ENCODE measurements around the gene AUH.

AUH gene

DNA sequence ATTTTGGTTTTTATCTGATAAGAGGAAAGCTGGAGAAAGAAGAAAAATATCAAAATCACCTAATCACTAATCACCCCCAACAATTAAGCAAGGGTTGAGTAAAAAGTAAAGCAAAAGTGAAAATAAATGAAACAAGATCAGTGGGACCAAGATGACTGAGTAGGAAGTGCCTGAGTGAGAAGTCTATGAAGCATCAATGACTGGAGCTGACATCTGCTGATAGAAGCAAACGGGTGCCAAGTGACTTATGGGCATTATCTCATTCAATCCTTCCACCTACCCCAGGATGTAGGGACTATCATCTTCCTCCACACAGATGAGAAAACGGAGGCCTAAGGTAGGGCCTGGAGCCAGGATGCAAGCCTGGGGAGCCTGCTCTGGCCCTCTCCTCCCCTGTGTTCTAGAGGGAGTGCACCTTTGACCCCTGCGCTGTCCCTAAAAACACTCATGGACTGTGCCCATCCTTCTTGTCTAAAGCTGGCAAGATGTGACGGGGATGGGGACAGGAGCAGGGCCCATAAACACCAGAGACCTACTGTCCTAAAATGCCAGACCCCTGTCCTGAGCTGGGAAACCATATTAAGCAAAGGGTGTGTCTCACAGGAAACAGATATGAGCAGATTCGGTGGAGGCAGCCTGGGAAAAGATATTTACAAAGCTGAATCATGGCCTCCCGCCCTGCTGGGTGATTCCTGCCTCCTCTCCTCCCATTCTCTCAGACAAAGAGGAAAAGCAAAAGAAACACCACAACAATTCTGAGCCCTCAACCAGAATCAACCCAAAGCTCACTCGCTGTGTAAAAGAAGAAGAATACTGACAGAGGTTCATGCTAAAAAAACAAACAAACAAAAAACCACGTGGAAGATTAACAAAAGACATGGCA, 116.0 kb downstream of the AUH start:
- H4K20me1 ChIP-seq (ENCODE audit: insufficient read depth): no peaks in the 10 kb centered on the region
- TF ChIP-seq, protein P1, sequence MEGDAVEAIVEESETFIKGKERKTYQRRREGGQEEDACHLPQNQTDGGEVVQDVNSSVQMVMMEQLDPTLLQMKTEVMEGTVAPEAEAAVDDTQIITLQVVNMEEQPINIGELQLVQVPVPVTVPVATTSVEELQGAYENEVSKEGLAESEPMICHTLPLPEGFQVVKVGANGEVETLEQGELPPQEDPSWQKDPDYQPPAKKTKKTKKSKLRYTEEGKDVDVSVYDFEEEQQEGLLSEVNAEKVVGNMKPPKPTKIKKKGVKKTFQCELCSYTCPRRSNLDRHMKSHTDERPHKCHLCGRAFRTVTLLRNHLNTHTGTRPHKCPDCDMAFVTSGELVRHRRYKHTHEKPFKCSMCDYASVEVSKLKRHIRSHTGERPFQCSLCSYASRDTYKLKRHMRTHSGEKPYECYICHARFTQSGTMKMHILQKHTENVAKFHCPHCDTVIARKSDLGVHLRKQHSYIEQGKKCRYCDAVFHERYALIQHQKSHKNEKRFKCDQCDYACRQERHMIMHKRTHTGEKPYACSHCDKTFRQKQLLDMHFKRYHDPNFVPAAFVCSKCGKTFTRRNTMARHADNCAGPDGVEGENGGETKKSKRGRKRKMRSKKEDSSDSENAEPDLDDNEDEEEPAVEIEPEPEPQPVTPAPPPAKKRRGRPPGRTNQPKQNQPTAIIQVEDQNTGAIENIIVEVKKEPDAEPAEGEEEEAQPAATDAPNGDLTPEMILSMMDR (conservative IDR thresholded peaks at IDR 0.05; ENCODE audit: low read depth, low read length): no peak
- H3K4me1 ChIP-seq (ENCODE audit: low read depth, poor library complexity, severe bottlenecking): no peaks in the 10 kb centered on the region
- no peak overlapping the region for H3K9ac ChIP-seq
- H3K27me3 ChIP-seq (ENCODE audit: insufficient read depth, low read depth): no peaks in the 10 kb centered on the region
- H3K4me3 ChIP-seq (IDR thresholded peaks at IDR 0.05; ENCODE audit: insufficient read depth, low read depth, low read length): no peak overlapping the region
- H3K79me2 ChIP-seq (ENCODE audit: insufficient read depth, low read depth): no peaks in the 10 kb centered on the region
- no peaks in the 10 kb centered on the region for H3K36me3 ChIP-seq (ENCODE audit: insufficient read depth)
- no peak overlapping the region for H3K4me2 ChIP-seq
- no peak overlapping the region for H2AFZ ChIP-seq (ENCODE audit: low read depth)
- H3K27ac ChIP-seq: no peak overlapping the region

DNA sequence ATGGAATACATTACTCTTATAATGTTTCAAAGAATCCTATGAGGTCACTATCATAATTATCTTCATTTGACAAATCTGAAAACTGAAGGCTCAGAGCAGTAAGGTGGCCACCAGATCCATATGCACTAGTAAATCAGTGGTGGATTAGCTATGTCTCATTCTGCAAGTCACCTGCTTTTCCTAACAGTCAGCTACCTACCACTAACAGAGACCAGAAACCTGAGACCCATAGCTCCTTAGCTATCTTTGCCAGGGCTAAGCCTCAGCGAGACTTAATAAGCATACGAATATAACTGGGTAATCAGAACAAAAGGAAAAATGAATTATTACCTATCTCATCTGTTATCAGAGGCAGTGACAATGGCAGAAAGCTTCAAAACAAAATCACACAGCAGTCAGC, 118.7 kb downstream of the AUH start:
- no peak overlapping the region for H2AFZ ChIP-seq (ENCODE audit: low read depth)
- H3K27me3 ChIP-seq (ENCODE audit: insufficient read depth, low read depth): no peaks in the 10 kb centered on the region
- no peak overlapping the region for H3K27ac ChIP-seq
- H3K4me2 ChIP-seq: no peak overlapping the region
- no peak overlapping the region for H3K4me3 ChIP-seq (IDR thresholded peaks at IDR 0.05; ENCODE audit: insufficient read depth, low read depth, low read length)
- no peaks in the 10 kb centered on the region for H3K4me1 ChIP-seq (ENCODE audit: low read depth, poor library complexity, severe bottlenecking)
- no peak overlapping the region for H3K9ac ChIP-seq
- TF ChIP-seq, protein P1 (conservative IDR thresholded peaks at IDR 0.05; ENCODE audit: low read depth, low read length): no peak
- H4K20me1 ChIP-seq (ENCODE audit: insufficient read depth): no peaks in the 10 kb centered on the region
- no peaks in the 10 kb centered on the region for H3K36me3 ChIP-seq (ENCODE audit: insufficient read depth)
- no peaks in the 10 kb centered on the region for H3K79me2 ChIP-seq (ENCODE audit: insufficient read depth, low read depth)

GRCh38 chr9:91241909-91242308, 119.8 kb downstream of the AUH start:
- no peaks in the 10 kb centered on the region for H3K36me3 ChIP-seq (ENCODE audit: insufficient read depth)
- H3K9ac ChIP-seq: no peak overlapping the region
- no peak overlapping the region for H3K27ac ChIP-seq
- no peak overlapping the region for H3K4me3 ChIP-seq (IDR thresholded peaks at IDR 0.05; ENCODE audit: insufficient read depth, low read depth, low read length)
- TF ChIP-seq, protein P1 (conservative IDR thresholded peaks at IDR 0.05; ENCODE audit: low read depth, low read length): no peak
- H4K20me1 ChIP-seq (ENCODE audit: insufficient read depth): no peaks in the 10 kb centered on the region
- no peaks in the 10 kb centered on the region for H3K79me2 ChIP-seq (ENCODE audit: insufficient read depth, low read depth)
- no peak overlapping the region for H2AFZ ChIP-seq (ENCODE audit: low read depth)
- no peak overlapping the region for H3K4me2 ChIP-seq
- H3K27me3 ChIP-seq (ENCODE audit: insufficient read depth, low read depth): no peaks in the 10 kb centered on the region
- H3K4me1 ChIP-seq (ENCODE audit: low read depth, poor library complexity, severe bottlenecking): no peaks in the 10 kb centered on the region

DNA sequence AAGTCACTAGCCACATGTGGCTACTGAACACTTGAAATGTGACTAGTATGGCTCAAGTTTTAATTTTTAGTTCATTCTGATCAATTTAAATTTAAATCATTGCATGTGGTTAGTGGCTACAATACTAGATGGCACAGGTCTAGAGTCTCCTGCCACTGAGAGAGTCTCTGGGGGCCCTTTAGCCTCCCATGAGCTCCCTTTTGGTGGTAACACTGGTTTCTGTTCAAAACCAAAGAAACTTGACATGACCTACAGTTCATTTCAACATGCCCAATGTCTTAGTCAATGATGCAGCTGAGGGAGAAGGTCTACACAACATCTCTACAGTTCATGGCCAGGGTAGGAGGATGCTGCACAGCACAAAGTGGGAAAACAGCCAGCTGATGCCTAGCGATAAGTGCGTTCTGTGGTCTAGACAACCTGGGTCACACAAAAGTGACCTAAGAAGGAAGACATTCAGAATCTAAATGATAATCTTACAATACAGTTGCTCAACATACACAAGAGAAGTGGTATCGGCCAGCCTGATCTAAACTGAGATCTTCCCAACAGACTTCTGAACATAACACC, 121.0 kb downstream of the AUH start:
- Histone ChIP-seq H4K20me1 (ENCODE audit: insufficient read depth) (no peaks in the 10 kb centered on the region), H3K4me2 (no peak overlapping the region), H2AFZ (ENCODE audit: low read depth) (no peak overlapping the region), H3K79me2 (ENCODE audit: insufficient read depth, low read depth) (no peaks in the 10 kb centered on the region), H3K36me3 (ENCODE audit: insufficient read depth) (no peaks in the 10 kb centered on the region), H3K4me1 (ENCODE audit: low read depth, poor library complexity, severe bottlenecking) (no peaks in the 10 kb centered on the region), H3K4me3 (IDR thresholded peaks at IDR 0.05; ENCODE audit: insufficient read depth, low read depth, low read length) (no peak overlapping the region), H3K27me3 (ENCODE audit: insufficient read depth, low read depth) (no peaks in the 10 kb centered on the region), H3K9ac (no peak overlapping the region), H3K27ac (no peak overlapping the region)
- TF ChIP-seq, protein P1 (conservative IDR thresholded peaks at IDR 0.05; ENCODE audit: low read depth, low read length): no peak
